HFF-Myc (cell line): Measurements from ENCODE around the gene RELB.
A peak's percentile ranks its signal among the peaks of the same experiment; 100 is the strongest.

ENCODE experiments used
- DNase-seq: peaks from one replicate; pipeline ENCODE4 v3.0.0-alpha.2; 2011; ENCODE audit warnings: low read depth; ENCODE audit errors: extremely low read depth
- H3K4me3 ChIP-seq: replicated peaks from 2 replicates; pipeline ENCODE4 v1.5.1; 2011; ENCODE audit warnings: low read depth, mild to moderate bottlenecking, control low read depth, low read length
- CTCF ChIP-seq: IDR thresholded peaks from 2 replicates; pipeline ENCODE4 v1.5.1; 2012; ENCODE audit warnings: mild to moderate bottlenecking, low read depth, low read length, control low read depth; ENCODE audit errors: missing control alignments

RELB gene

GRCh38 chr19:45032421-45032820 is 31.2 kb downstream of the RELB start:
- TF ChIP-seq CTCF: no peak
- DNase-seq: no peak
- H3K4me3 ChIP-seq: no peak overlapping the region

- TF ChIP-seq CTCF: no peak
- H3K4me3 ChIP-seq: no peak overlapping the region
- DNase-seq: no peak
Measured at GRCh38 chr19:45035755-45036154, 34.5 kb downstream of the RELB start.

GRCh38 chr19:45037393-45038169 is 36.3 kb downstream of the RELB start:
- no peak for TF ChIP-seq CTCF
- DNase-seq: no peak
- no peak overlapping the region for H3K4me3 ChIP-seq

GRCh38 chr19:45038931-45039893 is 37.9 kb downstream of the RELB start, which contains the start of gene CLASRP:
Gene CLASRP, plus strand, starts transcription at chr19:45039045. Its CDS starts 1,168 bp downstream, at chr19:45040213.
- peak; percentile 43 for DNase-seq
- no peak for TF ChIP-seq CTCF
- H3K4me3 ChIP-seq: peak within 1 kb of the TSS; percentile 83

- DNase-seq: no peak
- peak overlapping the region; percentile 83 for H3K4me3 ChIP-seq
- TF ChIP-seq CTCF: no peak
Measured at GRCh38 chr19:45040059-45040771, 39.0 kb downstream of the RELB start.

- TF ChIP-seq CTCF: no peak
- DNase-seq: no peak
- no peak overlapping the region for H3K4me3 ChIP-seq
Measured at GRCh38 chr19:45041125-45041524, 39.9 kb downstream of the RELB start.
